H9 (cell line): ENCODE data around the gene VDAC1. TPM values are rescaled to one million over a fixed set of nuclear protein-coding genes. Genes with fewer than 3 reads are reported as not detected.

ENCODE experiments used
- DNase-seq: peaks from one replicate; pipeline ENCODE4 v3.0.0-alpha.2; 2017
- H2AFZ ChIP-seq: one replicate; pipeline ENCODE4 v1.6.1; 2013; ENCODE audit warnings: mild to moderate bottlenecking, low read length, control low read depth, moderate library complexity
- H2AK5ac ChIP-seq: 2 replicates; pipeline ENCODE4 v1.6.1; 2013; ENCODE audit warnings: low read length, control low read depth, mixed read lengths; ENCODE audit not compliant: insufficient read length
- H2BK120ac ChIP-seq: one replicate; pipeline ENCODE4 v1.6.1; 2013; ENCODE audit warnings: low read depth, mild to moderate bottlenecking, low read length, control low read depth, inconsistent platforms; ENCODE audit not compliant: poor library complexity, severe bottlenecking
- H2BK12ac ChIP-seq: 2 replicates; pipeline ENCODE4 v1.6.1; 2013; ENCODE audit warnings: low read length, control low read depth, mixed read lengths, low read depth; ENCODE audit not compliant: insufficient read length
- H2BK15ac ChIP-seq: 2 replicates; pipeline ENCODE4 v1.6.1; 2013; ENCODE audit warnings: low read depth, low read length, control low read depth
- H2BK20ac ChIP-seq: one replicate; pipeline ENCODE4 v1.6.1; 2013; ENCODE audit warnings: low read depth, mild to moderate bottlenecking, low read length, control low read depth, inconsistent platforms; ENCODE audit not compliant: poor library complexity, severe bottlenecking
- H2BK5ac ChIP-seq: 2 replicates; pipeline ENCODE4 v1.6.1; 2013; ENCODE audit warnings: low read length, control low read depth, mixed read lengths; ENCODE audit not compliant: insufficient read length
- H3K14ac ChIP-seq: 2 replicates; pipeline ENCODE4 v1.6.1; 2013; ENCODE audit warnings: low read length, control low read depth; ENCODE audit not compliant: insufficient read depth
- H3K18ac ChIP-seq: 2 replicates; pipeline ENCODE4 v1.6.1; 2013; ENCODE audit warnings: low read depth, mild to moderate bottlenecking, mixed read lengths, low read length, control low read depth; ENCODE audit not compliant: insufficient read length
- H3K23ac ChIP-seq: 2 replicates; pipeline ENCODE4 v1.6.1; 2013; ENCODE audit warnings: low read length, control low read depth, mixed read lengths, low read depth; ENCODE audit not compliant: insufficient read length
- H3K23me2 ChIP-seq: 2 replicates; pipeline ENCODE4 v1.6.1; 2013; ENCODE audit warnings: low read depth, mild to moderate bottlenecking, mixed read lengths, low read length, control low read depth; ENCODE audit not compliant: insufficient read length, poor library complexity, severe bottlenecking
- H3K27ac ChIP-seq: 2 replicates; pipeline ENCODE4 v1.5.1; 2013; ENCODE audit warnings: low read length, control low read depth, mixed read lengths, low read depth; ENCODE audit not compliant: insufficient read length
- H3K27me3 ChIP-seq: 2 replicates; pipeline ENCODE4 v1.6.1; 2013; ENCODE audit warnings: low read length, control low read depth, inconsistent platforms; ENCODE audit not compliant: insufficient read depth
- H3K4ac ChIP-seq: 2 replicates; pipeline ENCODE4 v1.6.1; 2013; ENCODE audit warnings: low read depth, mild to moderate bottlenecking, control low read depth, inconsistent platforms, low read length, moderate library complexity
- H3K4me1 ChIP-seq: 2 replicates; pipeline ENCODE4 v1.6.1; 2013; ENCODE audit warnings: low read length, control low read depth, inconsistent platforms; ENCODE audit not compliant: insufficient read depth
- H3K4me2 ChIP-seq: 2 replicates; pipeline ENCODE4 v1.6.1; 2013; ENCODE audit warnings: low read length, control low read depth, mixed read lengths; ENCODE audit not compliant: insufficient read length, insufficient read depth
- H3K56ac ChIP-seq: 2 replicates; pipeline ENCODE4 v1.6.1; 2013; ENCODE audit warnings: low read depth, mild to moderate bottlenecking, mixed read lengths, low read length, control low read depth; ENCODE audit not compliant: insufficient read length
- H3K79me1 ChIP-seq: 2 replicates; pipeline ENCODE4 v1.6.1; 2013; ENCODE audit warnings: low read depth, mild to moderate bottlenecking, moderate library complexity, low read length, control low read depth, inconsistent platforms; ENCODE audit not compliant: insufficient read depth, poor library complexity, severe bottlenecking
- H3K79me2 ChIP-seq: 2 replicates; pipeline ENCODE4 v1.6.1; 2013; ENCODE audit warnings: low read length, control low read depth, inconsistent platforms; ENCODE audit not compliant: insufficient read depth
- H3K9ac ChIP-seq: 2 replicates; pipeline ENCODE4 v1.6.1; 2013; ENCODE audit warnings: low read length, control low read depth, mixed read lengths; ENCODE audit not compliant: insufficient read length; ENCODE audit errors: extremely low read depth
- H3K9me3 ChIP-seq: one replicate; pipeline ENCODE4 v1.6.1; 2013; ENCODE audit warnings: low read depth, low read length, inconsistent platforms; ENCODE audit not compliant: control insufficient read depth
- H3T11ph ChIP-seq: one replicate; pipeline ENCODE4 v1.6.1; 2013; ENCODE audit warnings: mild to moderate bottlenecking, low read length, control low read depth, inconsistent platforms
- H4K20me1 ChIP-seq: one replicate; pipeline ENCODE4 v1.6.1; 2013; ENCODE audit not compliant: control insufficient read depth, insufficient read length, insufficient read depth
- H4K5ac ChIP-seq: 2 replicates; pipeline ENCODE4 v1.6.1; 2013; ENCODE audit warnings: low read depth, mild to moderate bottlenecking, mixed read lengths, low read length, control low read depth; ENCODE audit not compliant: insufficient read length
- H4K8ac ChIP-seq: replicated peaks from 2 replicates; pipeline ENCODE4 v1.6.1; 2013; ENCODE audit warnings: low read length, control low read depth, mixed read lengths, low read depth; ENCODE audit not compliant: insufficient read length
- H4K91ac ChIP-seq: 2 replicates; pipeline ENCODE4 v1.6.1; 2013; ENCODE audit warnings: low read depth, mild to moderate bottlenecking, moderate library complexity, mixed read lengths, low read length, control low read depth; ENCODE audit not compliant: insufficient read length
- H3K27ac Mint-ChIP-seq, 3 experiments: 2 replicates in 2 of 3; 3 replicates in 1 of 3; pipeline ENCODE4 v1.8.0; 2020 to 2021; ENCODE audit warnings: mixed read lengths in 3 of 3, mild to moderate bottlenecking in 1 of 3, moderate library complexity in 1 of 3
- H3K27me3 Mint-ChIP-seq: 2 replicates; pipeline ENCODE4 v1.8.0; 2021; ENCODE audit warnings: low read depth, mild to moderate bottlenecking, moderate library complexity, mixed read lengths
- H3K36me3 Mint-ChIP-seq, 3 experiments: 2 replicates in 2 of 3; 3 replicates in 1 of 3; pipeline ENCODE4 v1.8.0; 2020 to 2021; ENCODE audit warnings: low read depth in 3 of 3, mixed read lengths in 3 of 3; ENCODE audit not compliant: insufficient read depth in 1 of 3
- H3K4me1 Mint-ChIP-seq, 2 experiments: 2 replicates each; pipeline ENCODE4 v1.8.0; 2020; ENCODE audit warnings: mixed read lengths in 2 of 2
- H3K4me3 Mint-ChIP-seq, 2 experiments: 2 replicates in 1 of 2; 3 replicates in 1 of 2; pipeline ENCODE4 v1.8.0; 2020 to 2021; ENCODE audit warnings: mild to moderate bottlenecking in 2 of 2, mixed read lengths in 2 of 2, moderate library complexity in 1 of 2
- H3K9me3 Mint-ChIP-seq, 2 experiments: 2 replicates in 1 of 2; 3 replicates in 1 of 2; pipeline ENCODE4 v1.8.0; 2020; ENCODE audit warnings: mild to moderate bottlenecking in 2 of 2, mixed read lengths in 2 of 2, moderate library complexity in 1 of 2
- WGBS: extraction: QIAGEN DNeasy Blood & Tissue Kit; methylation state at CpG from one replicate; pipeline ENCODE4 v1.1.7; 2013; ENCODE audit warnings: missing lambda C conversion rate, low lambda C conversion rate, mixed read lengths; ENCODE audit not compliant: insufficient read length; ENCODE audit errors: extremely low coverage; 5-methylcytosine and 5-hydroxymethylcytosine counted together
- total RNA-seq: library from RNA; stranded (reverse); gene quantifications from 2 replicates; pipeline ENCODE4 v1.2.1, GENCODE V29; 2021
- TF ChIP-seq, protein P1 (sequence below): fragments of 200-600 bp; sonication (generic); conservative IDR thresholded peaks from 3 replicates; pipeline ENCODE4 v1.8.0; 2021; ENCODE audit warnings: antibody characterized with exemption, mild to moderate bottlenecking

The VDAC1 gene
- total RNA-seq, 1 experiment from 2014 or later = 208 TPM

DNA sequence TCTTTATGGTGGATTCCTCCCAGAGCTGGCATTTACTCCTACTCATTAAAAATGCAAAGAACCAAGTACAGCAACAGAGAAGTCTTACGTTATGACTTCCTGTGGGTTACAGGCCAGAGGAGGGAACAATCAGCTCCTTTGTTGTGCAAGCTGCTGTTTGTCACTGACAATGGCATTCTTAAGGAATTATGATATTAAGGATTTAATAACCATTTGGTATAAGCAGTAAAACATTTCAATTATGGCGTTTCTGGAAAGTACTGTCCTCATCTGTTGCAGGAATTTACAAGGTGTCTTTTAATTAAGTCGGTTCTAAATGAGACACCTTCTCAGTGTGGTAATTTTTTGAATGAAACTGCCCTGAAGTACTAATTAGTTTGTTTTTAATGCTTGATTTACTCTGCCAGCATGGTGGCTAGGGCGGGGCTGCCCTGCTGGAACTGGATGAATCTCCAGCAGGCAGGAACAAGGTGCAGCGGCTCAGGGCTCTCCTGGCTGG, 49.1 kb upstream of the VDAC1 start:
- TF ChIP-seq, protein P1, sequence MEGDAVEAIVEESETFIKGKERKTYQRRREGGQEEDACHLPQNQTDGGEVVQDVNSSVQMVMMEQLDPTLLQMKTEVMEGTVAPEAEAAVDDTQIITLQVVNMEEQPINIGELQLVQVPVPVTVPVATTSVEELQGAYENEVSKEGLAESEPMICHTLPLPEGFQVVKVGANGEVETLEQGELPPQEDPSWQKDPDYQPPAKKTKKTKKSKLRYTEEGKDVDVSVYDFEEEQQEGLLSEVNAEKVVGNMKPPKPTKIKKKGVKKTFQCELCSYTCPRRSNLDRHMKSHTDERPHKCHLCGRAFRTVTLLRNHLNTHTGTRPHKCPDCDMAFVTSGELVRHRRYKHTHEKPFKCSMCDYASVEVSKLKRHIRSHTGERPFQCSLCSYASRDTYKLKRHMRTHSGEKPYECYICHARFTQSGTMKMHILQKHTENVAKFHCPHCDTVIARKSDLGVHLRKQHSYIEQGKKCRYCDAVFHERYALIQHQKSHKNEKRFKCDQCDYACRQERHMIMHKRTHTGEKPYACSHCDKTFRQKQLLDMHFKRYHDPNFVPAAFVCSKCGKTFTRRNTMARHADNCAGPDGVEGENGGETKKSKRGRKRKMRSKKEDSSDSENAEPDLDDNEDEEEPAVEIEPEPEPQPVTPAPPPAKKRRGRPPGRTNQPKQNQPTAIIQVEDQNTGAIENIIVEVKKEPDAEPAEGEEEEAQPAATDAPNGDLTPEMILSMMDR = no peak
- H3K18ac ChIP-seq = no peak overlapping the region
- no peak overlapping the region for H4K8ac ChIP-seq
- no peak overlapping the region for H2AFZ ChIP-seq
- Mint-ChIP-seq H3K4me3 (peak overlapping the region in 1 of 2 experiments; percentile 20; a peak in 2 of 5 replicates), H3K9me3 (no peaks in the 10 kb centered on the region; a peak in 1 of 5 replicates), H3K27ac (peak overlapping the region in 2 of 3 experiments; percentile 54 to 71; a peak in 2 of 7 replicates), H3K36me3 (no peaks in the 10 kb centered on the region), H3K27me3 (peaks cover 17% of the 10 kb centered on the region), H3K4me1 (peaks cover 48% of the 10 kb centered on the region in 2 experiments)
- no peak overlapping the region for H3K23ac ChIP-seq
- no peak overlapping the region for H4K91ac ChIP-seq
- DNase-seq = no peak
- H3T11ph ChIP-seq = no peak overlapping the region
- no peak overlapping the region for H3K56ac ChIP-seq
- WGBS = no CpG with 5 or more reads among the region's 5 CpGs
- H3K14ac ChIP-seq = no peak overlapping the region
- H3K27me3 ChIP-seq = no peaks in the 10 kb centered on the region
- H3K4ac ChIP-seq = no peak overlapping the region
- no peak overlapping the region for H3K4me2 ChIP-seq
- peaks cover 13% of the 10 kb centered on the region; the same call in 1 of the 2 replicates for H3K4me1 ChIP-seq
- H2BK15ac ChIP-seq = no peak overlapping the region
- no peak overlapping the region for H2BK120ac ChIP-seq
- no peak overlapping the region for H3K9ac ChIP-seq
- no peak overlapping the region for H2BK12ac ChIP-seq
- H3K9me3 ChIP-seq = no peaks in the 10 kb centered on the region
- no peaks in the 10 kb centered on the region for H4K20me1 ChIP-seq
- no peak overlapping the region for H2AK5ac ChIP-seq
- H4K5ac ChIP-seq = no peak overlapping the region
- H2BK20ac ChIP-seq = no peak overlapping the region
- no peak overlapping the region for H2BK5ac ChIP-seq
- H3K79me2 ChIP-seq = no peaks in the 10 kb centered on the region
- no peaks in the 10 kb centered on the region for H3K23me2 ChIP-seq
- no peak overlapping the region for H3K27ac ChIP-seq
- H3K79me1 ChIP-seq = no peaks in the 10 kb centered on the region
